HCT116 (cell line): Measurements from ENCODE around the gene GDPD5. TPM values are rescaled to one million over a fixed set of nuclear protein-coding genes. Genes with fewer than 3 reads are reported as not detected.

Source experiments
- ATAC-seq: fragments of 200-7000 bp; cut with Tn5 transposase; 2 replicates; pipeline ENCODE4 v1.9.1; 2020; ENCODE audit warnings: mild to moderate bottlenecking, moderate library complexity
- BruUV-seq: library from RNA; stranded (reverse); fragments of 400-500 nt; replicated peaks from 2 replicates; lab custom pipeline; 2021; lab: Mats Ljungman, UMichigan
- CTCF ChIA-PET: fragments of 300-600 bp; sonication (Branson Sonifier 250); formaldehyde crosslinking; loops from one replicate; lab custom pipeline; 2021; ENCODE audit warnings: antibody characterized with exemption; lab: Charles Lee
- POLR2A ChIA-PET: fragments of 300-600, 350-600 bp; sonication (Branson Sonifier 250); formaldehyde crosslinking; loops from one replicate; lab custom pipeline; 2021; ENCODE audit warnings: antibody characterized with exemption; lab: Charles Lee
- RAD21 ChIA-PET, 2 experiments: fragments of 300-600 bp; sonication (Branson Sonifier 250); formaldehyde crosslinking; loops; one replicate each; lab custom pipeline; 2023; ENCODE audit warnings: low total read pairs in 2 of 2; ENCODE audit not compliant: uncharacterized antibody in 2 of 2, unreplicated experiment in 2 of 2, low non-redundant PET in 1 of 2; lab: Charles Lee
- DNase-seq: peaks from one replicate; pipeline ENCODE4 v3.0.0-alpha.2; 2010; ENCODE audit warnings: low read depth, low spot score
- H2AFZ ChIP-seq: fragments of 200-600 bp; shearing (Covaris generic), sonication (generic); 2 replicates; pipeline ENCODE4 v1.6.1; 2017; ENCODE audit warnings: low read depth, mixed run types, mixed read lengths, antibody characterized with exemption, low read length; ENCODE audit not compliant: poor library complexity, severe bottlenecking
- H3K27ac ChIP-seq: 2 replicates; pipeline ENCODE4 v1.5.1; 2012; ENCODE audit warnings: low read depth, low read length
- H3K27me3 ChIP-seq: fragments of 200-600 bp; sonication (generic); 2 replicates; pipeline ENCODE4 v1.6.1; 2016; ENCODE audit warnings: mixed run types, low read length, mixed read lengths; ENCODE audit not compliant: insufficient read depth
- H3K36me3 ChIP-seq, 2 experiments: fragments of 200-500 bp in 1 of 2; fragments of 200-600 bp in 1 of 2; sonication (Bioruptor generic) in 1 of 2; sonication (generic) in 1 of 2; 2 replicates each; pipeline versions ENCODE4 v1.5.1 to v1.6.1; 2014 to 2016; ENCODE audit warnings: low read length in 2 of 2, inconsistent platforms in 1 of 2, mixed read lengths in 1 of 2, mixed run types in 1 of 2; ENCODE audit not compliant: insufficient read depth in 2 of 2, control insufficient read depth in 1 of 2
- H3K4me1 ChIP-seq, 2 experiments: fragments of 200-600 bp in 1 of 2; sonication (generic) in 1 of 2; 2 replicates each; pipeline versions ENCODE4 v1.5.1 to v1.6.1; 2012 to 2017; ENCODE audit warnings: low read length in 2 of 2, inconsistent platforms in 1 of 2, mild to moderate bottlenecking in 1 of 2, mixed read lengths in 1 of 2, mixed run types in 1 of 2, moderate library complexity in 1 of 2; ENCODE audit not compliant: insufficient read depth in 2 of 2, control insufficient read depth in 1 of 2
- H3K4me2 ChIP-seq: fragments of 200-600 bp; sonication (generic); 2 replicates; pipeline ENCODE4 v1.6.1; 2017; ENCODE audit warnings: mixed run types, low read length, mixed read lengths
- H3K4me3 ChIP-seq, 2 experiments: fragments of 200-600 bp in 1 of 2; sonication (generic) in 1 of 2; replicated peaks in 1 of 2; 2 replicates each; pipeline ENCODE4 v1.5.1; 2011 to 2016; ENCODE audit warnings: low read length in 2 of 2, control low read depth in 1 of 2, low read depth in 1 of 2, mild to moderate bottlenecking in 1 of 2, mixed read lengths in 1 of 2, mixed run types in 1 of 2
- H3K79me2 ChIP-seq: fragments of 200-600 bp; sonication (generic); 2 replicates; pipeline ENCODE4 v1.6.1; 2017; ENCODE audit warnings: mild to moderate bottlenecking, mixed run types, low read length, moderate library complexity, mixed read lengths; ENCODE audit not compliant: insufficient read depth
- H3K9ac ChIP-seq: fragments of 200-600 bp; sonication (generic); 2 replicates; pipeline ENCODE4 v1.6.1; 2016; ENCODE audit warnings: low read length, mixed read lengths
- H3K9me2 ChIP-seq: fragments of 200-600 bp; sonication (generic), shearing (Covaris generic); 2 replicates; pipeline ENCODE4 v1.6.1; 2017; ENCODE audit warnings: mixed run types, mild to moderate bottlenecking, moderate library complexity; ENCODE audit not compliant: insufficient read depth
- H3K9me3 ChIP-seq, 2 experiments: fragments of 200-500 bp in 1 of 2; fragments of 200-600 bp in 1 of 2; sonication (Bioruptor generic) in 1 of 2; sonication (generic) in 1 of 2; 2 replicates each; pipeline ENCODE4 v1.6.1; 2014 to 2017; ENCODE audit warnings: low read length in 2 of 2, mixed read lengths in 2 of 2, inconsistent platforms in 1 of 2, low read depth in 1 of 2, mild to moderate bottlenecking in 1 of 2, mixed run types in 1 of 2, moderate library complexity in 1 of 2; ENCODE audit not compliant: control insufficient read depth in 1 of 2, insufficient read depth in 1 of 2
- H4K20me1 ChIP-seq: fragments of 200-600 bp; sonication (generic), shearing (Covaris generic); 2 replicates; pipeline ENCODE4 v1.6.1; 2017; ENCODE audit warnings: mixed run types, mild to moderate bottlenecking, moderate library complexity; ENCODE audit not compliant: insufficient read depth
- CEBPB ChIP-seq: IDR thresholded peaks from 2 replicates; pipeline ENCODE4 v1.6.1; 2012; ENCODE audit warnings: low read depth
- ELF1 ChIP-seq: IDR thresholded peaks from 2 replicates; pipeline ENCODE4 v1.6.1; 2012; ENCODE audit warnings: low read depth, borderline replicate concordance
- EZH2 ChIP-seq: fragments of 200-600 bp; sonication (generic); IDR thresholded peaks from 2 replicates; pipeline ENCODE4 v1.6.1; 2017; ENCODE audit warnings: antibody characterized with exemption, mixed run types
- EZH2phosphoT487 ChIP-seq: fragments of 200-600 bp; IDR thresholded peaks from 2 replicates; pipeline ENCODE4 v1.6.1; 2018; ENCODE audit warnings: antibody characterized with exemption, borderline replicate concordance
- FOSL1 ChIP-seq: IDR thresholded peaks from 2 replicates; pipeline ENCODE4 v1.6.1; 2012; ENCODE audit warnings: low read depth
- POLR2A ChIP-seq: IDR thresholded peaks from 2 replicates; pipeline ENCODE4 v1.7.0; 2011; ENCODE audit warnings: borderline replicate concordance; ENCODE audit not compliant: insufficient read depth, insufficient read length; ENCODE audit errors: extremely low read depth
- POLR2AphosphoS5 ChIP-seq: IDR thresholded peaks from 2 replicates; pipeline ENCODE4 v1.6.1; 2011; ENCODE audit warnings: mild to moderate bottlenecking, low read depth, low read length, moderate library complexity
- SIN3A ChIP-seq: IDR thresholded peaks from 2 replicates; pipeline ENCODE4 v1.6.1; 2012; ENCODE audit warnings: low read depth
- SP1 ChIP-seq: IDR thresholded peaks from 2 replicates; pipeline ENCODE4 v1.6.1; 2012; ENCODE audit warnings: low read depth
- SRF ChIP-seq: IDR thresholded peaks from 2 replicates; pipeline ENCODE4 v1.6.1; 2012; ENCODE audit warnings: low read depth
- TCF7L2 ChIP-seq: IDR thresholded peaks from 2 replicates; pipeline ENCODE4 v1.7.0; 2011; ENCODE audit warnings: borderline replicate concordance, inconsistent platforms; ENCODE audit not compliant: insufficient read depth, insufficient read length; ENCODE audit errors: extremely low read depth
- ZBTB33 ChIP-seq: IDR thresholded peaks from 2 replicates; pipeline ENCODE4 v1.6.1; 2011; ENCODE audit warnings: mild to moderate bottlenecking, low read length, moderate library complexity; ENCODE audit not compliant: insufficient replicate concordance; ENCODE audit errors: extremely low read depth
- ZFX ChIP-seq: fragments of 450-650 bp; IDR thresholded peaks from 2 replicates; pipeline ENCODE4 v1.6.1; 2017
- ZNF274 ChIP-seq: fragments of 200-500 bp; sonication (Bioruptor generic); IDR thresholded peaks from 2 replicates; pipeline ENCODE4 v1.6.1; 2014; ENCODE audit warnings: mild to moderate bottlenecking, low read depth, low read length, inconsistent platforms
- intact Hi-C: fragments of 100-400 bp; cut with micrococcal nuclease; formaldehyde crosslinking; loops from 2 replicates; pipeline ENCODE4 v1.10.0; 2022
- total RNA-seq: library from RNA; stranded (reverse); gene quantifications from one replicate; pipeline ENCODE4 v1.2.1, GENCODE V29; 2021; ENCODE audit not compliant: unreplicated experiment
- TF ChIP-seq, protein P1 (sequence below): IDR thresholded peaks from 2 replicates; pipeline ENCODE4 v1.6.1; 2012
- TF ChIP-seq, protein P2 (sequence below): IDR thresholded peaks from 2 replicates; pipeline ENCODE4 v1.6.1; 2012
- TF ChIP-seq, protein P3 (sequence below), 3 experiments: fragments of 200-600 bp in 1 of 3; sonication (generic) in 1 of 3; IDR thresholded peaks in 2 of 3; conservative IDR thresholded peaks in 1 of 3; 2 replicates each; pipeline ENCODE4 v1.5.1; 2012 to 2017; ENCODE audit warnings: low read depth in 2 of 3, low read length in 2 of 3, antibody characterized with exemption in 1 of 3, borderline replicate concordance in 1 of 3, control low read depth in 1 of 3, mild to moderate bottlenecking in 1 of 3, mixed read lengths in 1 of 3, mixed run types in 1 of 3, moderate library complexity in 1 of 3; ENCODE audit not compliant: insufficient read depth in 1 of 3

The GDPD5 gene
- total RNA-seq, 1 experiment from 2014 or later: 27.5 TPM

GRCh38 chr11:75439495-75440120 lies 86.1 kb downstream of the GDPD5 start:
- ChIA-PET RAD21 (no interaction called here), CTCF (no interaction called here), POLR2A (no interaction called here)
- no peaks in the 10 kb centered on the region for H3K4me1 ChIP-seq
- H3K9ac ChIP-seq: no peak overlapping the region
- ATAC-seq: no peak
- no TSS peak for BruUV-seq
- H3K9me3 ChIP-seq: no peaks in the 10 kb centered on the region
- no peaks in the 10 kb centered on the region for H3K27me3 ChIP-seq
- DNase-seq: no peak
- H2AFZ ChIP-seq: no peak overlapping the region
- H3K4me3 ChIP-seq: no peak overlapping the region
- H3K4me2 ChIP-seq: no peak overlapping the region
- H3K36me3 ChIP-seq: no peaks in the 10 kb centered on the region
- H3K27ac ChIP-seq: no peak overlapping the region
- no peaks in the 10 kb centered on the region for H4K20me1 ChIP-seq
- H3K79me2 ChIP-seq: no peaks in the 10 kb centered on the region
- TF ChIP-seq POLR2AphosphoS5 (no peak), ZNF274 (no peak), EZH2 (no peak), ZFX (no peak), FOSL1 (no peak)
- TF ChIP-seq, all 23 proteins: peak for 0
- no peaks in the 10 kb centered on the region for H3K9me2 ChIP-seq
- intact Hi-C loops: loop anchor here (10.0 kb wide), 1 partner anchor 425 kb away; no protein-coding TSS in a partner anchor

- DNase-seq: no peak
- Histone ChIP-seq H3K9me3 (no peaks in the 10 kb centered on the region), H3K27ac (no peak overlapping the region), H4K20me1 (no peaks in the 10 kb centered on the region), H3K4me1 (no peaks in the 10 kb centered on the region), H2AFZ (no peak overlapping the region), H3K9ac (no peak overlapping the region), H3K36me3 (no peaks in the 10 kb centered on the region), H3K79me2 (no peaks in the 10 kb centered on the region), H3K4me2 (no peak overlapping the region), H3K27me3 (no peaks in the 10 kb centered on the region), H3K9me2 (no peaks in the 10 kb centered on the region), H3K4me3 (no peak overlapping the region)
- no TSS peak for BruUV-seq
- ChIA-PET RAD21 (no interaction called here), POLR2A (no interaction called here), CTCF (interaction anchor here (1.0 kb wide), 1 partner anchor 92 kb away, joined by 3 read pairs; no protein-coding TSS in a partner anchor)
- ATAC-seq: no peak
- intact Hi-C loops: no loop called here
- TF ChIP-seq ZFX (no peak), ZBTB33 (no peak), CEBPB (no peak), POLR2AphosphoS5 (no peak), POLR2A (no peak), EZH2 (no peak), EZH2phosphoT487 (no peak), ELF1 (no peak), SIN3A (no peak), SRF (no peak), SP1 (no peak), TCF7L2 (no peak), FOSL1 (no peak)
- TF ChIP-seq, protein P1, sequence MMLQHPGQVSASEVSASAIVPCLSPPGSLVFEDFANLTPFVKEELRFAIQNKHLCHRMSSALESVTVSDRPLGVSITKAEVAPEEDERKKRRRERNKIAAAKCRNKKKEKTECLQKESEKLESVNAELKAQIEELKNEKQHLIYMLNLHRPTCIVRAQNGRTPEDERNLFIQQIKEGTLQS: no peak
- TF ChIP-seq, protein P2, sequence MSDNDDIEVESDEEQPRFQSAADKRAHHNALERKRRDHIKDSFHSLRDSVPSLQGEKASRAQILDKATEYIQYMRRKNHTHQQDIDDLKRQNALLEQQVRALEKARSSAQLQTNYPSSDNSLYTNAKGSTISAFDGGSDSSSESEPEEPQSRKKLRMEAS: no peak
- TF ChIP-seq, protein P3, sequence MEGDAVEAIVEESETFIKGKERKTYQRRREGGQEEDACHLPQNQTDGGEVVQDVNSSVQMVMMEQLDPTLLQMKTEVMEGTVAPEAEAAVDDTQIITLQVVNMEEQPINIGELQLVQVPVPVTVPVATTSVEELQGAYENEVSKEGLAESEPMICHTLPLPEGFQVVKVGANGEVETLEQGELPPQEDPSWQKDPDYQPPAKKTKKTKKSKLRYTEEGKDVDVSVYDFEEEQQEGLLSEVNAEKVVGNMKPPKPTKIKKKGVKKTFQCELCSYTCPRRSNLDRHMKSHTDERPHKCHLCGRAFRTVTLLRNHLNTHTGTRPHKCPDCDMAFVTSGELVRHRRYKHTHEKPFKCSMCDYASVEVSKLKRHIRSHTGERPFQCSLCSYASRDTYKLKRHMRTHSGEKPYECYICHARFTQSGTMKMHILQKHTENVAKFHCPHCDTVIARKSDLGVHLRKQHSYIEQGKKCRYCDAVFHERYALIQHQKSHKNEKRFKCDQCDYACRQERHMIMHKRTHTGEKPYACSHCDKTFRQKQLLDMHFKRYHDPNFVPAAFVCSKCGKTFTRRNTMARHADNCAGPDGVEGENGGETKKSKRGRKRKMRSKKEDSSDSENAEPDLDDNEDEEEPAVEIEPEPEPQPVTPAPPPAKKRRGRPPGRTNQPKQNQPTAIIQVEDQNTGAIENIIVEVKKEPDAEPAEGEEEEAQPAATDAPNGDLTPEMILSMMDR (IDR thresholded peaks at IDR 0.05 in 2 of 3, conservative IDR thresholded peaks at IDR 0.05 in 1 of 3; ENCODE audit: borderline replicate concordance in 1 of 3, insufficient read depth in 1 of 3, low read depth in 2 of 3, low read length in 2 of 3): no peak
Measured at GRCh38 chr11:75439026-75439425, 86.7 kb downstream of the GDPD5 start.
